Karpas-422 (cell line): ENCODE results near the gene ECM1. TPM values are rescaled to one million over a fixed set of nuclear protein-coding genes. Genes with fewer than 3 reads are reported as not detected.

Experiments used
- DNase-seq: peaks from one replicate; pipeline ENCODE4 v3.0.0-alpha.2; 2015
- H2AFZ ChIP-seq: fragments of 200-600 bp; sonication (generic); 2 replicates; pipeline ENCODE4 v1.6.1; 2014; ENCODE audit warnings: antibody characterized with exemption, low read length, mixed read lengths
- H3K27ac ChIP-seq: fragments of 200-600 bp; sonication (generic); 2 replicates; pipeline ENCODE4 v1.5.1; 2014; ENCODE audit warnings: mild to moderate bottlenecking, low read length, moderate library complexity
- H3K27me3 ChIP-seq: fragments of 200-600 bp; sonication (generic); 2 replicates; pipeline ENCODE4 v1.6.1; 2014; ENCODE audit warnings: low read length, mixed read lengths
- H3K36me3 ChIP-seq: fragments of 200-600 bp; sonication (generic); 2 replicates; pipeline ENCODE4 v1.6.1; 2014; ENCODE audit warnings: low read length, mixed read lengths; ENCODE audit not compliant: insufficient read depth
- H3K4me1 ChIP-seq: fragments of 200-600 bp; sonication (generic); 2 replicates; pipeline ENCODE4 v1.6.1; 2014; ENCODE audit warnings: mild to moderate bottlenecking, low read length, mixed read lengths
- H3K4me2 ChIP-seq: fragments of 200-600 bp; sonication (generic); 2 replicates; pipeline ENCODE4 v1.6.1; 2014; ENCODE audit warnings: low read length, low read depth, mild to moderate bottlenecking; ENCODE audit not compliant: poor library complexity, severe bottlenecking
- H3K4me3 ChIP-seq: fragments of 200-600 bp; sonication (generic); 2 replicates; pipeline ENCODE4 v1.5.1; 2014; ENCODE audit warnings: mild to moderate bottlenecking, antibody characterized with exemption, low read length, mixed read lengths
- H3K79me2 ChIP-seq: fragments of 200-600 bp; sonication (generic); 2 replicates; pipeline ENCODE4 v1.6.1; 2014; ENCODE audit warnings: mild to moderate bottlenecking, low read length, mixed read lengths
- H3K9ac ChIP-seq: fragments of 200-600 bp; sonication (generic); 2 replicates; pipeline ENCODE4 v1.6.0; 2014; ENCODE audit warnings: low read length
- H3K9me2 ChIP-seq: fragments of 200-600 bp; sonication (generic), shearing (Covaris generic); replicated peaks from 2 replicates; pipeline ENCODE4 v1.6.0; 2014; ENCODE audit warnings: mild to moderate bottlenecking, low read length, moderate library complexity; ENCODE audit not compliant: insufficient read depth
- H3K9me3 ChIP-seq: fragments of 300-700, 200-600 bp; sonication (generic); 2 replicates; pipeline ENCODE4 v1.6.1; 2014; ENCODE audit warnings: low read length, mixed read lengths
- H4K20me1 ChIP-seq: fragments of 200-600 bp; sonication (generic); 2 replicates; pipeline ENCODE4 v1.6.1; 2014; ENCODE audit warnings: mild to moderate bottlenecking, antibody characterized with exemption, low read length, low read depth; ENCODE audit not compliant: insufficient read depth
- total RNA-seq: library from RNA; depleted of rRNA; stranded (reverse); fragments of >200 nt; shearing (Covaris generic); gene quantifications from 2 replicates; pipeline ENCODE4 v1.2.3, GENCODE V29; 2014; ENCODE audit warnings: low replicate concordance

The ECM1 gene
- total RNA-seq, 1 experiment from 2014 or later = 7.2 TPM

- Histone ChIP-seq H3K27me3 (no peaks in the 10 kb centered on the region), H3K36me3 (no peaks in the 10 kb centered on the region), H4K20me1 (no peaks in the 10 kb centered on the region), H3K79me2 (no peaks in the 10 kb centered on the region), H3K9ac (no peak overlapping the region), H3K4me1 (peaks cover 41% of the 10 kb centered on the region), H3K9me2 (no peaks in the 10 kb centered on the region), H3K4me3 (no peak overlapping the region), H3K4me2 (no peak overlapping the region), H2AFZ (no peak overlapping the region), H3K27ac (no peak overlapping the region), H3K9me3 (no peaks in the 10 kb centered on the region)
- DNase-seq = no peak
These were observed 6.4 kb downstream of the ECM1 start for GRCh38 chr1:150514260-150514659.

- H3K36me3 ChIP-seq = no peaks in the 10 kb centered on the region
- H2AFZ ChIP-seq = 0 out of 2 replicates have a peak overlapping the region, but pooled peaks have one; percentile 43
- H3K27me3 ChIP-seq = no peaks in the 10 kb centered on the region
- H4K20me1 ChIP-seq = no peaks in the 10 kb centered on the region
- no peaks in the 10 kb centered on the region for H3K9me2 ChIP-seq
- no peaks in the 10 kb centered on the region for H3K9me3 ChIP-seq
- H3K4me1 ChIP-seq = peaks cover 35% of the 10 kb centered on the region
- peak overlapping the region; percentile 76 for H3K4me2 ChIP-seq
- peak overlapping the region; percentile 41 for H3K9ac ChIP-seq
- no peaks in the 10 kb centered on the region for H3K79me2 ChIP-seq
- H3K27ac ChIP-seq = no peak overlapping the region
- H3K4me3 ChIP-seq = peak overlapping the region; percentile 67
- no peak for DNase-seq
These were observed 7.0 kb downstream of the ECM1 start for GRCh38 chr1:150514913-150515327.

DNA sequence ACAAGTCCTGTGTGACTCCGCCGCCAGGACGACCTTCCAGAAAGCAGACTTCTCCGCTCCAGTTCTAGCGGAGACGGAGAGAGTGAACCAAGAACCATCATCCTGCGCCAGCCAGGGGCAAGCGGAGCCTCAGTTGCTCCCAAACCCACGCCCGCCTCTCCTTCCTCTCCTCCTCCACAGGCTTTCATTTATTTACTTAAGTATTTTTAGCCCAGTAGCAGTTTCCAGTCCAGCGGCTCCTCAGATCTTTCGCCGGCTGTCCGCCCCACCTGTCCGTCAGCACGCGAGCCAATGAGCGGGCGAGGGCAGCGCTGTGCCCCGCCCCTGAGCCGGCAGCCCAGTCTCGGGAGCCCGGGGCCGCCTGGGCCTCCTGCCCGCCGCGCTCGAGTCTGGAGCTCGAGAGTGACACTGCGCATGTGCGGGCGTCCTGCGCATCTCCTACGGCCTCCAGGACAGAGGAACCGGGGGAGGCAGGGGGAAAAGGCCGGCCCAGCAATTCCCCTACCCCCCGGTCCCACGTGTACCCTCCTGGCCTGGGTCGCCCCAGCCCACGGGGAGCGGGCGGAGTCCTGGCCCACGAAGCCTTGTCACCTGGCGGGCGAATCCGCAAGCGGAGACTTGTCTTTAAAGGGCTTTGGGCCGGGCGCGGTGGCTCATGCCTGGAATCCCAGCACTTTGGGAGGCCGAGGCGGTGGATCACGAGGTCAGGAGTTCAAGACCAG is 7.6 kb downstream of the ECM1 start, which contains the start of gene FALEC:
TSS of gene FALEC (plus strand) at position 425 of the 722 bp plus-strand sequence.
- Histone ChIP-seq H3K9me3 (no peaks in the 10 kb centered on the region), H3K9me2 (no peaks in the 10 kb centered on the region), H3K4me1 (peaks cover 29% of the 10 kb centered on the region), H3K79me2 (no peaks in the 10 kb centered on the region), H3K4me3 (peak within 1 kb of the TSS; percentile 67), H3K27me3 (no peaks in the 10 kb centered on the region), H3K27ac (no peak within 1 kb of the TSS), H3K4me2 (peak within 1 kb of the TSS; percentile 76), H2AFZ (peak within 1 kb of the TSS; percentile 82), H3K9ac (peak within 1 kb of the TSS; percentile 65), H4K20me1 (no peaks in the 10 kb centered on the region), H3K36me3 (no peaks in the 10 kb centered on the region)
- peak; percentile 97 for DNase-seq

GRCh38 chr1:150516050-150516591 is 8.2 kb downstream of the ECM1 start:
- H3K27me3 ChIP-seq = no peaks in the 10 kb centered on the region
- no peak overlapping the region for H3K27ac ChIP-seq

GRCh38 chr1:150516616-150517015 is 8.7 kb downstream of the ECM1 start:
- H3K27me3 ChIP-seq = no peaks in the 10 kb centered on the region
- no peaks in the 10 kb centered on the region for H4K20me1 ChIP-seq
- no peaks in the 10 kb centered on the region for H3K9me2 ChIP-seq
- H3K4me1 ChIP-seq = peaks cover 30% of the 10 kb centered on the region
- DNase-seq = peak; percentile 75
- H3K4me3 ChIP-seq = peak overlapping the region; percentile 67
- peak overlapping the region; percentile 65 for H3K9ac ChIP-seq
- no peaks in the 10 kb centered on the region for H3K36me3 ChIP-seq
- H3K4me2 ChIP-seq = peak overlapping the region; percentile 76
- H2AFZ ChIP-seq = no peak overlapping the region
- H3K27ac ChIP-seq = no peak overlapping the region
- no peaks in the 10 kb centered on the region for H3K9me3 ChIP-seq
- H3K79me2 ChIP-seq = no peaks in the 10 kb centered on the region

More at GRCh38 chr1:150516050-150516591, 8.2 kb downstream of the ECM1 start:
- peak overlapping the region; percentile 65 for H3K9ac ChIP-seq
- peak overlapping the region; percentile 82; the same call in 1 of the 2 replicates for H2AFZ ChIP-seq
- peaks cover 26% of the 10 kb centered on the region for H3K4me1 ChIP-seq
- no peaks in the 10 kb centered on the region for H3K9me3 ChIP-seq
- no peaks in the 10 kb centered on the region for H4K20me1 ChIP-seq
- no peaks in the 10 kb centered on the region for H3K36me3 ChIP-seq
- peak overlapping the region; percentile 76 for H3K4me2 ChIP-seq
- H3K4me3 ChIP-seq = peak overlapping the region; percentile 67
- no peaks in the 10 kb centered on the region for H3K9me2 ChIP-seq
- peak; percentile 51 for DNase-seq
- H3K79me2 ChIP-seq = no peaks in the 10 kb centered on the region

- H3K4me3 ChIP-seq = no peak overlapping the region
- H3K4me1 ChIP-seq = peaks cover 32% of the 10 kb centered on the region
- H3K9ac ChIP-seq = no peak overlapping the region
- H3K27me3 ChIP-seq = no peaks in the 10 kb centered on the region
- H3K27ac ChIP-seq = no peak overlapping the region
- H3K9me3 ChIP-seq = no peaks in the 10 kb centered on the region
- no peaks in the 10 kb centered on the region for H3K36me3 ChIP-seq
- H3K9me2 ChIP-seq = no peaks in the 10 kb centered on the region
- no peaks in the 10 kb centered on the region for H3K79me2 ChIP-seq
- peak overlapping the region; percentile 31 for H3K4me2 ChIP-seq
- peak; percentile 56 for DNase-seq
- H2AFZ ChIP-seq = no peak overlapping the region
- H4K20me1 ChIP-seq = no peaks in the 10 kb centered on the region
These were observed 13.5 kb downstream of the ECM1 start for GRCh38 chr1:150521196-150521968.

DNA sequence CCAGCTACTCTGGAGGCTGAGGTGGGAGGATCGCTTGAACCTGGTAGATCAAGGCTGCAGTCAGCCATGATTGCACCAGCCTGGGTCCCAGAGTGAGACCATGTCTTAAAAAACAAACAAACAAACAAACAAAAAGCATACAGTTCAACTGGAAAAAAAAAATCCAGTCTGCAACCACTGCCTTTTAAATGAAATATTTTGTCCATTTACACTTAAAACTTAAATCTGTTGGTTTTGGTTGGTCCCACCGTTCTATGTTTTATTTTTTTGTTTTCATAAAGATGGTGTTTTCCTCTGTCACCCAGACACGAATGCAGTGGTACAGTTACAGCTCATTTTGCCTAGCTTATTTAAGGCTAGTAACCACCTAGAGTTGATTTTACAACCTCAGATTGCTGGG is 17.4 kb downstream of the ECM1 start:
- peaks cover 23% of the 10 kb centered on the region for H3K4me1 ChIP-seq
- H3K9ac ChIP-seq = no peak overlapping the region
- H3K9me2 ChIP-seq = no peaks in the 10 kb centered on the region
- H3K9me3 ChIP-seq = no peaks in the 10 kb centered on the region
- no peaks in the 10 kb centered on the region for H4K20me1 ChIP-seq
- H3K27me3 ChIP-seq = no peaks in the 10 kb centered on the region
- no peak overlapping the region for H3K27ac ChIP-seq
- no peak overlapping the region for H3K4me3 ChIP-seq
- H3K79me2 ChIP-seq = no peaks in the 10 kb centered on the region
- no peak overlapping the region for H2AFZ ChIP-seq
- no peaks in the 10 kb centered on the region for H3K36me3 ChIP-seq
- H3K4me2 ChIP-seq = no peak overlapping the region
- no peak for DNase-seq

- Histone ChIP-seq H3K9me2 (no peaks in the 10 kb centered on the region), H3K4me2 (no peak overlapping the region), H3K4me3 (no peak overlapping the region), H3K27me3 (no peaks in the 10 kb centered on the region), H3K79me2 (no peaks in the 10 kb centered on the region), H3K9me3 (no peaks in the 10 kb centered on the region), H3K27ac (no peak overlapping the region), H3K36me3 (no peaks in the 10 kb centered on the region), H4K20me1 (no peaks in the 10 kb centered on the region), H2AFZ (no peak overlapping the region), H3K4me1 (peaks cover 23% of the 10 kb centered on the region), H3K9ac (no peak overlapping the region)
- no peak for DNase-seq
These were observed 20.3 kb downstream of the ECM1 start for GRCh38 chr1:150528196-150528595.
